RWPE1 (cell line): ENCODE data around the gene TBK1.

ENCODE experiments used
- CTCF ChIA-PET: fragments of 350-600 bp; sonication (Branson Sonifier 250); formaldehyde crosslinking; extraction: SDS; loops from one replicate; lab custom pipeline; 2021; lab: Yijun Ruan, JAX
- POLR2A ChIA-PET: fragments of 400-600 bp; formaldehyde crosslinking; extraction: SDS; loops from one replicate; lab custom pipeline; 2020; ENCODE audit warnings: antibody characterized with exemption; ENCODE audit not compliant: low non-redundant PET; lab: Yijun Ruan, JAX
- DNase-seq: peaks from one replicate; pipeline ENCODE4 v3.0.0; 2012; ENCODE audit warnings: low spot score
- H3K27ac ChIP-seq: fragments of 450-650 bp; 2 replicates; pipeline ENCODE4 v1.5.1; 2017
- CTCF ChIP-seq: fragments of 450-650 bp; conservative IDR thresholded peaks from 2 replicates; pipeline ENCODE4 v1.5.1; 2017; ENCODE audit warnings: low read depth, mild to moderate bottlenecking

TBK1 gene

GRCh38 chr12:64430886-64431285 lies 21.0 kb upstream of the TBK1 start:
- POLR2A ChIA-PET = no interaction called here
- CTCF ChIA-PET = interaction anchor here (0.6 kb wide), 1 partner anchor 40 kb away, joined by 5 read pairs; no protein-coding TSS in a partner anchor
- H3K27ac ChIP-seq = no peak overlapping the region
- no peak for DNase-seq
- no peak for TF ChIP-seq CTCF

GRCh38 chr12:64431791-64432190 lies 20.1 kb upstream of the TBK1 start:
- TF ChIP-seq CTCF = no peak
- ChIA-PET CTCF (no interaction called here), POLR2A (no interaction called here)
- no peak overlapping the region for H3K27ac ChIP-seq
- no peak for DNase-seq

GRCh38 chr12:64433915-64434314 lies 18.0 kb upstream of the TBK1 start:
- DNase-seq = no peak
- TF ChIP-seq CTCF = no peak
- POLR2A ChIA-PET = no interaction called here
- H3K27ac ChIP-seq = no peak overlapping the region
- CTCF ChIA-PET = no interaction called here

GRCh38 chr12:64440100-64440499 lies 11.8 kb upstream of the TBK1 start:
- no peak overlapping the region for H3K27ac ChIP-seq
- TF ChIP-seq CTCF = no peak
- DNase-seq = no peak
- POLR2A ChIA-PET = no interaction called here
- CTCF ChIA-PET = no interaction called here

GRCh38 chr12:64445490-64445889 lies 6.4 kb upstream of the TBK1 start:
- ChIA-PET POLR2A (no interaction called here), CTCF (no interaction called here)
- no peak overlapping the region for H3K27ac ChIP-seq
- TF ChIP-seq CTCF = no peak
- DNase-seq = no peak

GRCh38 chr12:64446295-64446694 lies 5.6 kb upstream of the TBK1 start:
- no peak overlapping the region for H3K27ac ChIP-seq
- no peak for DNase-seq
- no peak for TF ChIP-seq CTCF
- ChIA-PET POLR2A (no interaction called here), CTCF (no interaction called here)
